Measurements from ENCODE around the gene TSPAN13. TPM values are rescaled to one million over a fixed set of nuclear protein-coding genes. Genes with fewer than 3 reads are reported as not detected.

Gene TSPAN13
- total RNA-seq, 1 experiment from 2014 or later: 208 TPM

- BruUV-seq (replicated peaks): no TSS peak
- Histone ChIP-seq H3K4me1 (no peaks in the 10 kb centered on the region; the same call in 1 of the 2 replicates), H3K36me3 (ENCODE audit: control insufficient read depth, insufficient read depth, low read length) (no peaks in the 10 kb centered on the region; the same call in 1 of the 2 replicates), H3K4me3 (ENCODE audit: low read depth, low read length) (no peak overlapping the region), H3K27me3 (replicated peaks; ENCODE audit: control insufficient read depth, insufficient read depth, low read length) (no peaks in the 10 kb centered on the region), H3K9me3 (no peaks in the 10 kb centered on the region)
- ChIA-PET POLR2A (no interaction called here), CTCF (no interaction called here)
- no peaks in the 10 kb centered on the region for H3K27me3 Mint-ChIP-seq (ENCODE audit: insufficient read depth, unreplicated experiment)
- peaks cover 34% of the 10 kb centered on the region for H3K36me3 Mint-ChIP-seq (ENCODE audit: insufficient read depth, unreplicated experiment)
- H3K27ac Mint-ChIP-seq (ENCODE audit: unreplicated experiment): no peak overlapping the region
- H3K4me3 Mint-ChIP-seq (ENCODE audit: unreplicated experiment): no peak overlapping the region
- no peak for DNase-seq
- H3K4me1 Mint-ChIP-seq (ENCODE audit: low read depth, unreplicated experiment): peaks cover 6% of the 10 kb centered on the region
- intact Hi-C loops (cut with micrococcal nuclease; ENCODE audit: unreplicated experiment): no loop called here
- no peaks in the 10 kb centered on the region for H3K9me3 Mint-ChIP-seq (ENCODE audit: unreplicated experiment)
- TF ChIP-seq CTCF (IDR thresholded peaks at IDR 0.05; ENCODE audit: insufficient read depth in 1 of 2, low read depth in 1 of 2, low read length in 1 of 2, severe bottlenecking in 1 of 2, unreplicated experiment in 1 of 2): no peak
Observed at GRCh38 chr7:16710651-16711050, 42.9 kb upstream of the TSPAN13 start.

GRCh38 chr7:16711730-16712129 lies 41.8 kb upstream of the TSPAN13 start:
- POLR2A ChIA-PET: no interaction called here
- no peak overlapping the region for H3K4me3 Mint-ChIP-seq (ENCODE audit: unreplicated experiment)
- intact Hi-C loops (cut with micrococcal nuclease; ENCODE audit: unreplicated experiment): no loop called here

GRCh38 chr7:16712916-16713315 lies 40.6 kb upstream of the TSPAN13 start:
- Histone ChIP-seq H3K9me3 (no peaks in the 10 kb centered on the region), H3K4me3 (ENCODE audit: low read depth, low read length) (no peak overlapping the region), H3K36me3 (ENCODE audit: control insufficient read depth, insufficient read depth, low read length) (no peaks in the 10 kb centered on the region), H3K27me3 (replicated peaks; ENCODE audit: control insufficient read depth, insufficient read depth, low read length) (no peaks in the 10 kb centered on the region), H3K4me1 (peaks cover 3% of the 10 kb centered on the region)
- Mint-ChIP-seq H3K27me3 (ENCODE audit: insufficient read depth, unreplicated experiment) (no peaks in the 10 kb centered on the region), H3K27ac (ENCODE audit: unreplicated experiment) (no peak overlapping the region), H3K36me3 (ENCODE audit: insufficient read depth, unreplicated experiment) (peaks cover 17% of the 10 kb centered on the region), H3K4me1 (ENCODE audit: low read depth, unreplicated experiment) (peaks cover 13% of the 10 kb centered on the region), H3K4me3 (ENCODE audit: unreplicated experiment) (no peak overlapping the region), H3K9me3 (ENCODE audit: unreplicated experiment) (no peaks in the 10 kb centered on the region)
- ChIA-PET POLR2A (interaction anchor here (0.7 kb wide), 1 partner anchor 9 kb away, joined by 8 read pairs; no protein-coding TSS in a partner anchor), CTCF (interaction anchor here (0.5 kb wide), 1 partner anchor 270 kb away, joined by 4 read pairs; no protein-coding TSS in a partner anchor)
- DNase-seq: no peak
- no peak for TF ChIP-seq CTCF (IDR thresholded peaks at IDR 0.05; ENCODE audit: insufficient read depth in 1 of 2, low read depth in 1 of 2, low read length in 1 of 2, severe bottlenecking in 1 of 2, unreplicated experiment in 1 of 2)
- intact Hi-C loops (cut with micrococcal nuclease; ENCODE audit: unreplicated experiment): no loop called here
- no TSS peak for BruUV-seq (replicated peaks)

More at GRCh38 chr7:16711730-16712129, 41.8 kb upstream of the TSPAN13 start:
- H3K9me3 Mint-ChIP-seq (ENCODE audit: unreplicated experiment): no peaks in the 10 kb centered on the region
- no peaks in the 10 kb centered on the region for H3K27me3 ChIP-seq (replicated peaks; ENCODE audit: control insufficient read depth, insufficient read depth, low read length)
- no peaks in the 10 kb centered on the region for H3K27me3 Mint-ChIP-seq (ENCODE audit: insufficient read depth, unreplicated experiment)
- H3K4me3 ChIP-seq (ENCODE audit: low read depth, low read length): no peak overlapping the region
- H3K27ac Mint-ChIP-seq (ENCODE audit: unreplicated experiment): no peak overlapping the region
- peaks cover 6% of the 10 kb centered on the region for H3K4me1 Mint-ChIP-seq (ENCODE audit: low read depth, unreplicated experiment)
- TF ChIP-seq CTCF (IDR thresholded peaks at IDR 0.05; ENCODE audit: insufficient read depth in 1 of 2, low read depth in 1 of 2, low read length in 1 of 2, severe bottlenecking in 1 of 2, unreplicated experiment in 1 of 2): no peak
- H3K36me3 Mint-ChIP-seq (ENCODE audit: insufficient read depth, unreplicated experiment): peaks cover 23% of the 10 kb centered on the region
- H3K4me1 ChIP-seq: no peaks in the 10 kb centered on the region; the same call in 1 of the 2 replicates
- CTCF ChIA-PET: no interaction called here
- no peaks in the 10 kb centered on the region for H3K9me3 ChIP-seq
- BruUV-seq (replicated peaks): no TSS peak
- DNase-seq: no peak
- no peaks in the 10 kb centered on the region for H3K36me3 ChIP-seq (ENCODE audit: control insufficient read depth, insufficient read depth, low read length)
